ENCODE measurements around the gene AVPI1.
"Not testable (repeated sequence)": the region's sequence is repeated elsewhere in the genome, so short reads cannot be mapped to it uniquely, and the experiment has no call there.

Gene AVPI1

DNA sequence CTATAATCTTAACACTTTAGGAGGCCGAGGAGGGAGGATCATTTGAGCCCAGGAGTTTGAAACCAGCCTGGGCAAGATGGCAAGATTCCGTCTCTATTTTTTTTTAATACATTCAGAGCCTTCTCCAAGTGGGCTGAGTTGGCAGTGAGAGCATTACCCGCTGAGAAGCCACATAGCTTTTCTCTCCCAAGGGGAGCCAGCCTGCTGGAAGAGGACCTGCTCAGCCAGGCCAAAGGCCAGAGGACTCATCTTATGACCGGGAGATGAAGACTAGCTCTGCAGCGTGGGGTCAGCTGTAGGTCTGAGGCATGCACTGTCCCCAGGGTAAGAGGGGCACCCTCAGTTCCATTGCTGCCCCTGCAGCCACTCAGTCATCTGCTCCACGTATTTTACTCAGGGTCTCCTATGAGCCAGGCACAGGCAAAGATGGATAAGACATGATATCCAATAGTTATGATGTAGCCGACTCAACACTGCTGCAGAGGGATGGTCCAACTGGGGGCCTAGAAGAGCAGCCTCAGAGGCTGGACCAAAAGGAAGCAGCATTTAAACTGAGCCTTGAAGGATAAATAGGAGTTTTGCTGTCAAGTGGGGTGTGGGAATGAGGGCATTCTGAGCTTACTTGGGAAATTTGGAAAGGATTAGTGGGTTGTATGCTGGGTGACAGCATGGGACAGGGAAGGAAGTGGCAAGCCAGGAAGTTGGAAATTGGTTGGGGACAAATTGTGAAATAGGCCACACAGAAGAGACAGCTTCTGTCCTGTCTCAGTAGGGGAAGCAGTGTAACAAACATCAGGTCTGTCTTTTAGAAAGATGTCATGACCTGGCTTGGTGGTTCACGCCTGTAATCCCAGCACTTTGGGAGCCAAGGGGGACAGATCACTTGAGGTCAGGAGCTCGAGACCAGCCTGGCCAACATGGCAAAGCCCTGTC is 24.9 kb upstream of the AVPI1 start:
- no peak for DNase-seq

DNA sequence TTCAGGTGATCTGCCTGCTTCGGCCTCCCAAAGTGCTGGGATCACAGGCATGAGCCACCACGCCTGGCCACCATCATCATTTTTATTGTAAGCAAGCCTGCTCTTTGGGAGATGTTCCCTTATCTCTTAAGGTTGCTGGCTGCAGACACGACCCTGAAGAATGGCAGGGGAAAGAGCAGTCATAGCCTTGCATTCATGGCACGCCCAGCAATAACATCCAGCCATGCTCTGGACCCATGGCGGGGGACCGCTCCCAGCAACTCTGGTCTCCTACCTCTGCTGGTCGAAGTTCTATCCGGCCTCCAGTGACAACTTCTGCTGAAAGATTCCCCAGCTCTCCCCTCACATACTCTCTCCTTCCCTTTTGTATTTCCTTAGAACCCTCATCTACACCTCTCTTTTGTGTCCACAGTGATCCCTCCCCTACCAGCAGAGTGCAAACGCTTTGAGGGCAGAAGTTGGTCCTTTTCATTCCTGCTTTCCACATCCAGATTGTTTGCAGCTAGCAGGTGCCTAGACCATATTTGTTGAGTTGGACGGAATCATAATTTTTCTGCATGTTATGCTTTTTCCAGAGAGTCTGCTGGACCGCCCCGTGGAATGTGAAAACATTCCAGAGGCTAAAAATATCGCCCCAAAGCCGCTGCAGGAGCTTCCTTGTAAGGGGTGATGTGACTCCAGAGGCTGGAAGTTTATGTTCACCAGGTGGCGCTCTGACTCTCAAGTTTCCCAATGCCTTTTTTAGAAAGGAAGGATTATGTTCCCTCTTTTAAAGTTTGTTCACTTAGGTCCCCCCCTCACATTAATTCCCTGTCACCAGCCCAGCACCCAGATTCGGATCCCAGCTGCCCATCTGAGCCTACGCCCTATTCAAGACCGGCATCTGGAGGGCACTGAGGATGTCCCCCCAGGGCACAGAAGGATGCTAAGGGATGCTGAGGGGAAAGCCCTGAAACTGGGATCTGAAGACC is 22.2 kb upstream of the AVPI1 start:
- no peak for DNase-seq

DNA sequence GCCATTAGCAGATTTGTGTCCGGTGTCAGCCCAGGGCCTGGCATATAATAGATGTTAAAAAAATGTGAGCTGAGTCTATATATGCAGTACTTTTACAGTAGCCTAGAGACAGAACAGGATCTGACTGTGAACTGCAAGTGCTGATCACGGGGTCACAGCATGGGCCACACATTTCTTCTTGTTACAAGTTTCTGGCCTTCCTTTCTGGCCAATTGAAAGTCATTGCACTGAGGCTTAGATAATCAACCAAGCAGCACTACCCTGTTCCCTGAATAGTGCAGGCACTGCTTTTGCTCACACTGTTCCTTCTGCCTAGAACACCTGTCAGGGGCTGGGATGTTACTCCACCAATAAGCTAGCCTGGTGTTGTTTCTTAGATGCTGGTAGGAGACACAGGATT is 21.1 kb upstream of the AVPI1 start:
- no peak for DNase-seq

DNA sequence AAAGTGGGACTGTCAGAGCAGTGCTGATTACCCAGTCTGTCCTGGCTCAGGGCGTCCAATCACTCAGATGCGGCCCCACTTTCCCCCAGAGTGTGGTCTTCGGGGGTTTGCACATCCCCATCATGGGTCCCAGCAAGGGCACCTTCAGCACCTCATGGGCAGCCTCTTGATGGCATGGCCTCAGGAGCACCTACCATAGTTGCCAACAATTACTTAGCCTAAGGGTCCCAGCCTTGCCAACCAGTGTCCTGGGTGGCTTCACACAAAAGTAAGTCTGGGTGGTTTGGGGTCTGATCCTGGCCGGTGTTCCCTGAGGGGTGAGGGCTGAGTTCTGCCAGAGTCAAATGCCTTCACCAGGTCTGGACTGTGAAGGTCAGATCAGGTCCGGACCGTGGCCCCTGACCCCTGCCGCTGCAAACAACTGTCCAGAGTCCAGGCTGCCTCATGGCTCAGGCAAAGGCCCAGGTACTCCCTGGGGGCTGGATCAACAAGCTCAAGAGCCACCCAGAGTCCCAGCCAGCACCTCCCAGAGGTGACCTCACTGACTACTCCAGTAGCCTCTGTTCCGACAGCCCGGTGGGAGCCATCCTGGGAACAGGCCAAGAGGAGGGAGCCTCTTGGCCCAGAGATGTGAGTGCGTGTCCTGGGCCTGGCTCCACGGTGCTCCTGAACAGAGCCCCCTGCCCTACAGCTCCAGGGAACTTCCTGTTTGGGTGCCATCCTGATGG is 20.3 kb upstream of the AVPI1 start:
- no peak for DNase-seq

DNA sequence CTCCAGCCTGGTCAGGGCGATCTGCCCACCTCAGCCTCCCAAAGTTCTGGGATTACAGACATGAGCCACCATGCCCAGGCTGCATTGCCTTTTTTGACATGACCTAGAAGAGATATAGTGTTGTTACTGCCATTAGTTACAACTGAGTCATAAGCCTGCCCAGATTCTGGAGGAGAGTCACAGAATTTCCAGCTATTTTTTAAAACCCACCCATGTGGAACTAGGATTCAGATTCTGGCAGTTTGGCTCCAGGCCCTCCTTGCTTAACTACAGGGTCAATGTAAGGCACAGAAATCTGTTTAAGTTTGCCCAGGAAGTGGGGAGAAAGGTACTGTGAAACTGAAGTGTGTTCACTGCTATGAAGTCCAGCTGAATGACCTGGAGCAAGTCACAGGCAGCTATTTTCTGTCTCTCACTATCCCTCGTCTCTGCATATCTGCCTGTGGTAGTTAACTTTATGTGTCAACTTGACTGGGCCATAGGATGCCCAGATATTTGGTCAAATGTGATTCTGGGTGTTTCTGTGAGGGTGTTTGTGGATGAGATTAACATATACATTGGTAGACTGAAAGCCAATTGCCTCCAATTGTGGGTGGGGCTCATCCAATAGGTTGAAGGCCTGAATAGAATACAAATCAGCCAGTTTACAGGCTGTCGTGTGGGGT is 18.1 kb upstream of the AVPI1 start:
- DNase-seq = no peak

DNA sequence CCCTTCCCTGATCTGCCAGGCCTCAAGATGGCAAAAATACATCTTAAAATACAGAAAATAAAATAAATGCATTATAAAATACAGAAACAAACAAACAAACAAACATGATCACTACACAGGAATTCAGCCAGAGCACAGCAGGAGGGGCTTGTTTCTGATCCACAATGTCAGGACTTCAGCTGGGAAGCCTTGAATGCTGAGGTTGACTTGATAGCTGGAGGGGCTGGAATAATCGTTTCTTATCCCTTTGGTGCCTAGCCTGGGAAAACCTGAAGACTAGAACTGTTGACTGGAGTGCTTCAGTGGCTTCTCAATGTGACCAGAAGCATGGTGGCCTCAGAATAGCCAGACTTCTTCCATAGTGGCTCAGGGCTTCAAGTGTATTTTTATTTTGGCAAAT is 17.3 kb upstream of the AVPI1 start:
- no peak for DNase-seq

DNA sequence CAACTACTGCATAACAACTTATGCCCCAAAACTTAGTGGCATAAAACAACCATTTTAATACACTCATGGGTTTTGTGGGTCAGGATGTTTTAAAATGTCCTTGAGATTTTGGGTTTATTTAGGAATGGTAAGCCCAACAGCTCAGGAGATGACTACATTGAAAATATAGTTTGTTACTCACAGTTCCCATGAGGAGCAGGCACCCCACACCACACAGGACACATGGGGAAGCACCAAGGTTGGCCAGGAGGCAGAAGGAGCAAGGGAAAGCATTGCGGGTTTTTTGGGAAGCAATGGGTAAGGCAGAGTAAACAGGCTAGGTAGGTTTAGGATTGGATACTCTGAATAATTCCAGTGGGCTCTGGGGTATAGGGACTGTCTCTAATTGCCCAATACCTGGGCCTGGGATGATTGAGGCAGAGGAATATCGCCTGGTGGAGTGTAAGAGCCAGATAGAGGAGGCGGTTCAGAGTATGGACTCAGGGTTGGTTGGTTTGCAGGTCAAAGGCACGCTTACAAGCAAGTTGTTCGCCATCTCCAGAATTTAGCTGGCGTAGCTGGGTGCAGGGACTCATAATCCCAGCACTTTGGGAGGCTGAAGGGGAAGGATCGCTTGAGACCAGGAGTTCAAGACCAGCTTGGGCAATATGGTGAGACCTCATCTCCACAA is 16.5 kb upstream of the AVPI1 start:
- no peak for DNase-seq

DNA sequence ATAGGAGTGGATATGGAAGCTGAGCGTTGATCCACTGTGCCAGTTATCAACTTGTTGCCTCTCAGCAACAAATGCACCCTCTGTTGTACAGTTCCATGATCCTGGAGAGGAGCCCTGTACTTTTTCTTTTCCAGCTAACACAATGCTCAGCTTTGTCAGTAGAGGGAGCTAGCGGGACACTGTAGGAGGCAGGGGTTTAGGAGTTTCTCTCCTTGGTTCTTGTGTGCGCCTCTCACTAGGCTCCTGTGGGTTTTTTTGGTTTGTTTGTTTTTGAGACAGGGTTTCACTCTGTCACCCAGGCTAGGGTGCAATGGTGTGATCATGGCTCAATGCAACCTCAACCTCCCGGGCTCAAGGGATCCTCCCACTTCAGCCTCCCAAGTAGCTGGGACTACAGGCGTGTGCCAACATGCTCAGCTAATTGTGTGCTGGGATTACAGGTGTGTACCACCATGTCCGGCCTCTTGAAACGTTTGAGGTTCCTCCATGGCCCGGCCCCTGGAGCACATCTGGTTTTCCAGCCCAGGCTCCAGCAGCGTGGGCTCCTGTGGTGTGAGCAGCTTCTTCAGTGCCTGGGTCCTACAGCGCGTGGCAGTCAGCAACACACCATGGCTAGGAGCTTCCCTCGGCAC is 14.5 kb upstream of the AVPI1 start:
- peak; percentile 72 for DNase-seq

DNA sequence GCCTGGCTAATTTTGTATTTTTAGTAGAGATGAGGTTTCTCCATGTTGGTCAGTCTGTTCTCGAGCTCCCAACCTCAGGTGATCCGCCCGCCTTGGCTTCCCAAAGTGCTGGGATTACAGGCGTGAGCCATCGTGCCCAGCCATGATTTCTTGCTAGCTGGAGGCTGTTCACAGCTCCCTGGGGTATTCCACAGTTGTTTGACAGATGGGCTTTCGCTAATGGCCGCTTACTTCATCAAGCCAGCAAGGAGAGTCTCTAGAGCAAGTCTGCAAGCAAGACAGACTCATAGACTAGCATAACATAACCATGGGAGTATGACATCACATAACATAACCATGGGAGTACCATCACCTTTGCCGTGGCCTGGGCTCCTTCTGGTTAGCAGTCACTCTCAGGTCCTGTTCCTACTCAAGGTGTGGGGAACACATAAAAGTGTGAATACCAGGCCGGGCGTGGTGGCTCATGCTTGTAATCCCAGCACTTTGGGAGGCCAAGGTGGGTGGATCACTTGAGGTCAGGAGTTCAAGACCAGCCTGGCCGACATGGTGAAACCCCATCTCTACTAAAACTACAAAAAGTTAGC is 11.1 kb upstream of the AVPI1 start:
- DNase-seq = peak; percentile 52

DNA sequence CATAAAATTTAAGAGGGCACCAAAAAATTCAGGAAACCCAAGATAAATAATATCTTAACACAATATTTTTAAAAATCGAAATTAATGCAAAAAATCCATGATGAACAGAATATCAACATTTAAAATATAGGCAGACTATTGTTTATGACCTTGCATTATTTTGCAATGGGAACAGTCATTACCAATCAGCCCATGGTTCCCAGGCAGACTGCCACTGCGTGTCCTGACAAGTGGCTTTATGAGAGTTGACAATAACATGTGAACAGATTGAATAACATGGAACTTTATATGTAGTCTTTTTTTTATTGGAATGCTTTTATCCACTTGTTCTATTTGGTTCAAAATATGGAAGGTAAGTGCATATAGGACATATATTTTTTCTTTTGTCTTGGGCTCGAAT is 3.1 kb upstream of the AVPI1 start:
- peak; percentile 21 for DNase-seq

DNA sequence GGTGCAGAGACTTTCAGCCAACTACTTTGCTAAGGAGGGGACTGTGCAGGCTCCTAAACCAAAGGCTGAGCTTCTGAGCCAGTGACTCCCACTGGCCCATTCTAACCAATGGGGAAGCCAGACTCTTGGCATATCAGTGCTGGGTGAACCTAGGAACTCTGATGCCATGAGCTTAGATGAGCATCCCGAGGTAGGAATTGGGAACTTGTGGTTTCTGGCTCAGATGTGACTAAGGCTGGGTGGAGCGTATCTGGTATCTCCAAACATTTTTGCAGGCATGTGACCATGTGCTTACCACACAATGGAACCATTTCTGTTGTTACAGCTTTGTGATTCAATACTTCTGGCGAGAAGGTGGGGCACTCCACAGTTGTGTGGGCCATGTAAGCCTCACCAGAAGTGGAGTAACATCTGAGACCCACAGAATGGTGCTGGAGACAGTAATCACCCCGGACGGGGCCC is 2.5 kb upstream of the AVPI1 start:
- DNase-seq = no peak

DNA sequence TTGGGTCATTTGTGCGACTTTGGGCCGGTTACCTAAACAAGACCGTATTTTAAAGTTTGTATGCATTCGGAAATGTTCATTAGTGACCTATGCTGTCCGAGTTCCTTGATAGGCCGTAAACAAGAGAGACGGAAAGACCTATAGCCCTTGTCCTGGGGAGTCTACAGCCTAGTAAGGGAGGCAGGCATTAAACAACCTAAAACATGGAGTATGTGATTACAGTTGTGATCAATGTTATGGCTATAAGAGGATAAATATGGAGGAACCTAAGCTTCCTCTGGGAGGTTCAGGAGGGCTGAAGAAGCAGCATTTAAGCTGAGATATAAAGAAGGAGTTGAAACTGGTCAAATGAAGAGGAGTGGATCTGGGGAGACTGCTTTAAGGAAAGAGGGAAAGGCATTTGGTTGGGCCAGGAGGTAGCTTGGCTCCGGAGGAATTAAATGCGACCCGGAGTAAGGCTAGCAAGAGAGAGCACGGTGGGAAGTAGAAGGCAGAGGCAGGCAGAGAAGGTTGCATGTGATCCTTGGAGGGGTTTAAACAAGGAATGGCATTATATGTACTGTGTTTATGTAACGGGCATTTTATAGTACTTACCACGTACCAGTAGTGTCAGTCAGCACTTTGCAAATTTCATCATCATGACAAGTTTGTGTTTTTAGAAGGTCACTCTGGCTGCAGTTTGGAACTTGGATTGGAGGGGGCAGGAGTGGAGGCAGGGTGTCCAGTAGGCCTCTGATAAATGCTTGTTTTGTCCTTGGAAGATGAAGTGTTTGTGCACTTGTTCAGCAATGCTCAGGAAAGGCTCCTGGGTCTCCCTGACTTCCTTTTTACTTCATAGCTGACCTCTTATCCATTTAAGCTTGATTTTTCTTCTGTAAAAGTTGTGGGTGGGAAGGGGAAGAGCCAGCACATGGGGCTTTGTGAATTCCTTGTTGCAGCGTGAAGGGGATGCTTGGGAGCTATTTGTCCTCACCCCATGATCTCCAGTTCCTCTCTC is 1.0 kb upstream of the AVPI1 start:
- DNase-seq = no peak

DNA sequence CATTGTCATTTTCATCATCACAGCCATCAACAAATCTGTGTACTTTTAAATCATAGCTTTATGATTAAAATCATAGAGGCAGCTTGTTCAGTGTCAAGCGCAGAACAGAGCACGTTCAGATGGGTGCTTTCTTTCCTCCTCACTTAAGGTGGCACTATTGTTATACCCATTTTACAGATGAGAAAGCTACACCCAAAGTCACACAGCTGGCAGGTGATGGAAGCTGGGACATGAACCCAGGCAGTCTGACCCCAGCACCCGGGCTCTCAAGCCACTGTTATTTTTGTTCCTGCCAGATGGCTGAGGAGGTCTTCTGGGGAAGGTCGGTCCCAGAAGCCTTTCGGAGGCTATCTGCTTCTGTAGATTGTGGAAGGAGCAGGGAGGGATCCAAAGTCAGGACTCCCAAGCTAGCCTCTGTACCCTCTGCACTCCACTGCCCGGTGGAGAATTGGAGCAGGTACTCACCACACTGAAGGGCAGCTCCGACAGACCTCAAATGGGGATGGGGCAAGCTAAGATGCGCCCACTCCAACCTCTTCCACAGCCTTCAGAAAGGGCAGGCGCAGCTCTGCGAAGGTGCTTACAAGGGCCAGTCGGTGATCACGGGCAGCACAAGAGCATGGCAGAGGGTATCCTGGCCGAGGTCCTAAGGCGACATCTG is 610 bp downstream of the AVPI1 start:
- no peak for DNase-seq

DNA sequence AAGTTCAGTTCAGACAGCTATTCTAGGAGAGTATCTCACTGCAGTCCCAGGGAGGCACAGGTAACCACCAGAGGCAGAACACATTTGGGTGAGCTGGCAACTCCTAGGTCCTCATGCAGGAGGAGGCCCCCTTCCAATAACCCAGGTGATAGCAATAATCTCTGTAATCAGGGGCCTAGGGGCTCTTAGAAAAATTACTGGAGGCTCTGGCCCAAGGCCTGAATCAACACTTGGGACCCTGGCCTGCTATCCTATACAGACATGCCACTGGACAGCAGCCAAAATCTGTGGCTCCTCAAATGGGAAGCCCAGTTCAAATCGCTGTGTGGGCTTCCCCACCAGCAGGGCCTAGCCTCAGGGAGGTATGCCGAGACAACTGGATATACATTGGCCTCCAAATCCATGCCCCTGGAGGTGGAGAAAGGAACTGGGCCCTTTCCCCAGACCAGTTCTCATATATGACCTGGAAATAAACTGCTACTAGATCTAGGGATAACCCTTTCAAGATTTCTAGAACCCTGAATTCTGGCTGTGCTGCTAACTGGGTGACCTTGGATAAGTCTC is 1.6 kb downstream of the AVPI1 start:
- no peak for DNase-seq

DNA sequence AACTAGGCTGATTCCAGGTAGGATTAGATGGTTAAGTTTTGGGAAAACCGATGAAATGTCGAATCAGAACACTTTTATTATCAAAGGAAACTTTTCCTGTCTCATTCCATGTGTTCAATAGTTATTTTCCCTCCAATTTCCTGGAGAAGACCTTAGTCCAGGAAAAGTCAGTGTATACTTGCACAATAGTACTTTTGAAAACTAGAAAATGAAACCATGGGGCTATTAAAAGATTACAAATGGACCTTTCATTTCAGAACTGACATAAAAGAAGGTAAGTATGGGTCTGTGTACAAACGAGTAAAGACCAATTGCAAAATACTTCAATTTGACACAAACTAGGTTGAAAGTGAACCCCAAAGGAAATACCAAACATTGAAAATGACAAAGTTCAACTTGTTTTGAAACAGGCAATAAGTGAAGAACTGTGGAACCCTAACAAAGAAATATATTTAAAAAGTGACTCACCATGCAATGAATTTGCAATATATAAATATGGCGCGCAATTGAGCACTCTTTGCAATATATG is 2.1 kb downstream of the AVPI1 start:
- no peak for DNase-seq

DNA sequence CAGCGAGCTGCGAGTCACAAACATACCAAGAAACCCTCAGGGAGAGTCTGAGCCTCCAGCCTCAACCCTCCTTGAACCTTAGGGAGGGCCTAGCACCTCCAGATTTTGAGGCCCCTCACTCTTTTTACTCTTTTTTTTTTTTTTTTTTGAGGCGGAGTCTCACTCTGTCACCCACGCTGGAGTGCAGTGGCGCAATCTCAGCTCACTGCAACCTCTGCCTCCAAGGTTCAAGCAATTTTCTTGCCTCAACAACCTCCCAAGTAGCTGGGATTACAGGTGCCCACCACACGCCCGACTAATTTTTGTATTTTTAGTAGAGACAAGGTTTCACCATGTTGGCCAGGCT is 2.7 kb downstream of the AVPI1 start:
- not testable (repeated sequence) for DNase-seq

DNA sequence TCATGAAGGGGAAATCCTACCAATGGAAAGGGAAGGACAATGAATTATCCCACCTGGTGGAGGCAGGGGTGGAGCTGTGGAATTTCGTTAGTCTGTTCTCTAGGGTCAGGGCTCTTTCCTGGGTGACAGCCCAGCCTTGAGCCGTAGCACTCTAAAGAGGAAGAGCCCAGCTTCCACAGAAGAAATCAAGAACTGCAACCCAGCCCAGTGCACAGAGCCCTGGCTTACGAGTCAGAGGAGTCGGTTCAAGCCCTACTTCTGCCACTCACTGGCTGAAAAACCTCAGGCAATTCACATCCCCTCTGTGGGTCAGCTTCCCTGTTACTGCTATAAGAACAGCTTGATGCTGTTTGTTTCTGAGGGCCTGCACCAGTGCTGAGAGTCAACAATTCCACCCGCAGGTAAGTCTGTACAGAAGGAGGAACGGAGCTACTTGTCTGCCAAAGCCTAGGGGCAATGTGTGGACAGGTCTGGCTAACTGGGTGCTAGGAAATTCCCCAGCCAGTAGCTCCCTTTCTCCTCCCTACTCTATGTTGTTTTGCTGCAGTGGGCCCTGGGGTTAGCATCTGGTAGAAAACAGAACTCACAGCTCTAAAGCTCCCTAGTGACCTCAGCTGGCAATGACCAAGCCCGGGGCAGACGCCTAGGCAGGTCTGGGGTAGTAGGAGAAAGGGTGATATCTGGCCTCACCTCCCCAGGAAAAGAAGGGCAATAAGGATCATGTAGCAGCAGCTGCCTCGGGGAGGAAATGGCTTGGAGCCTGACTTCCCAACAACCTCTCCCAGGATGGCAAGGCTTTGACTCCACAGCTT is 3.3 kb downstream of the AVPI1 start:
- no peak for DNase-seq

DNA sequence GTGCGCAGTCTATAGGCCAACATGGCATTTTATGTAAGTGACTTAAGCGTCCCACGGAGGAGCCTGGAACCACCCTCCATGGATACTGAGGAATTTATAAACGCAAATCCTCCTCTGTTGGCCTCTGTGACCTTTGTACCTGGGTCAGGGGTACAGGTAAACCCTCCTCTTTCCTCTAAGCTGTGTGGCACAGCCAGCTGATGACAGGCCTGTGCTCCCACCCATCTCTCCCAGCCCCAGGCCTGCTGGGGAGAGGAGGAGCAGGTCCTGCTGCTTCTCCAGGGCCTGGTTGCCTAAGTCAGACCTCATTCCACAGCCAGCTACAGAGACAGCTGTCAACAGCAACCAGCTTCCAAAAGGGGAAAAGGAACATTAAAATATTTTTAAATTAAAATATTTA is 5.0 kb downstream of the AVPI1 start:
- no peak for DNase-seq
